ENCODE results near the gene ARL2.

- TF ChIP-seq, protein P1, sequence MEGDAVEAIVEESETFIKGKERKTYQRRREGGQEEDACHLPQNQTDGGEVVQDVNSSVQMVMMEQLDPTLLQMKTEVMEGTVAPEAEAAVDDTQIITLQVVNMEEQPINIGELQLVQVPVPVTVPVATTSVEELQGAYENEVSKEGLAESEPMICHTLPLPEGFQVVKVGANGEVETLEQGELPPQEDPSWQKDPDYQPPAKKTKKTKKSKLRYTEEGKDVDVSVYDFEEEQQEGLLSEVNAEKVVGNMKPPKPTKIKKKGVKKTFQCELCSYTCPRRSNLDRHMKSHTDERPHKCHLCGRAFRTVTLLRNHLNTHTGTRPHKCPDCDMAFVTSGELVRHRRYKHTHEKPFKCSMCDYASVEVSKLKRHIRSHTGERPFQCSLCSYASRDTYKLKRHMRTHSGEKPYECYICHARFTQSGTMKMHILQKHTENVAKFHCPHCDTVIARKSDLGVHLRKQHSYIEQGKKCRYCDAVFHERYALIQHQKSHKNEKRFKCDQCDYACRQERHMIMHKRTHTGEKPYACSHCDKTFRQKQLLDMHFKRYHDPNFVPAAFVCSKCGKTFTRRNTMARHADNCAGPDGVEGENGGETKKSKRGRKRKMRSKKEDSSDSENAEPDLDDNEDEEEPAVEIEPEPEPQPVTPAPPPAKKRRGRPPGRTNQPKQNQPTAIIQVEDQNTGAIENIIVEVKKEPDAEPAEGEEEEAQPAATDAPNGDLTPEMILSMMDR (IDR thresholded peaks at IDR 0.05): no peak
- no peak for TF ChIP-seq POLR2A (IDR thresholded peaks at IDR 0.05)
These were observed 2.7 kb downstream of the ARL2 start for GRCh38 chr11:65016705-65017104.

Data from Peyer's patch (tissue), 4 donors.